Stimulated activated CD8-positive, alpha-beta memory T cell treated with anti-CD3 and anti-CD28 coated beads, Interleukin-7, amount 100 ng/mL, for 24 hours (primary cell): ENCODE measurements around the gene LRTM2.

Experiments
- DNase-seq: peaks from one replicate; pipeline ENCODE4 v3.0.0-alpha.2; 2020; ENCODE audit warnings: low read depth

The LRTM2 gene

DNA sequence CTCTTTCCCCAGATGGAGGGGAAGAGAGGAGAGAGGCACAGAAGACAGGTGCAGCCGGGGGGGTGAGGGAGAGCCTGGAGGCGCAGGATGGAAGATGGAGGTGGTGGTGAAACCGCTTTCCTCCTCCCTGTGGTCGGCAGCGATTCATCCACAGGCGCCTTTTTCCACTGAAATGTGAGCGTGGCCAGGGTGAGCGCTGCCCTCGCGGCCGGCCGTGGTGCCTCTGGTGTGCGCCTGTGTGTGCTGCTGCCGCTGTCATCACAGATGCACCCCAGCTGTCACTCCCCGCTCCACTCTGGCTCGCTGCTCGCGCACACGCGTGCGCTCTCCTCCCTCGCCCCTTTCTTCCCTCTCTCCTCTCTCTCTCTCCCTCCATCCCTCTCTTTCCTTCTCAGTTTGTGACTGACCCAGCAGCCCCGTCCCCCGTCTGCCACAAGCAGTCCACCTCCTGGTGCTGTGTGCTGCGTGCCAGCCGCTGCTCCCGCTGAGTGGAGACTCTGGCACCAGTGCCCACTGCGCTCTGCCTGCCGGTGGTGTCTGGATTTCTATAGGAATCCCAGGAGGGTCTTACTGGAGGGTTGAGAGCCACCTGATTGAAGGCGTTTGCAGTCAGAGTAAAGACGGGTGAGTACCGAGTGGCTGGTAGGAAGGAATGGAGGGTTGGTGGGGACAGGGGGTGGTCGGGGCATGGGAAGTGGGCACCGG is at the start of gene LRTM2:
Gene LRTM2 (plus strand): TSS at position 375 of the 705 bp plus-strand sequence. CDS start 7,584 bp downstream, outside the sequence.
- DNase-seq, result no peak

DNA sequence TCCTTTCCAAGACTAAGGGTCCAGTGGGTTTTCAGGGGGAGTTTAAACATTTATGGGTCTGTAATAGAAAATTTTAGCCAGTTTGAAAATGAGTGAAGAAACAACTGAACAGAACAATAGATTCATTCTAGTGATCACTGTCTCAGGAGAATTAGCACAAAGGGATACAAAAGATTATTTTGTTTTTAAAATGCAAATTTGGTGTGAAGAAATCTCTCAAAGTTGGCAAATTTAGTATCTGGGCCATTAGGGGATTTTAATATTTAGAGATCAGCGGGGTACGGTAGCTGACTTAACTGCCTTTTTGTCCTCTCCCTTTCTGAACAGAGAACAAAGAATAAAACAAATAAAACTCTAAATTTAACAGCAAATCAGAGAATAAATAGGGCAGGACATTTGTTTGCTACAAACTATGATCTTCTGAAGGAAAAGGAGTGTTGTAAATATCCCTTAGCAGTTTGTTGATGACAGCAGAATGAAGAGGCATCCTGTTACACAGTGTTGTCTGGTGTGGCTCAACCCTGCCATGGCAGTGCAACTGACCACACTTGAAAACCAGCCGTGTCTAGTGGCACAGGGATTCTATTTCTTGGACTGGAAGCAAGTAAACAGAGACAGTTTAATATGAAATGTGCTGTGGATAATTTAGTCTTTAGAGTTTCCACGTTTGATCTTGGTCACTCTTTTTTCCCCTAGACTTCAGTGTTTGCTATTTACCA is 46.3 kb upstream of the LRTM2 start:
- DNase-seq, result no peak

DNA sequence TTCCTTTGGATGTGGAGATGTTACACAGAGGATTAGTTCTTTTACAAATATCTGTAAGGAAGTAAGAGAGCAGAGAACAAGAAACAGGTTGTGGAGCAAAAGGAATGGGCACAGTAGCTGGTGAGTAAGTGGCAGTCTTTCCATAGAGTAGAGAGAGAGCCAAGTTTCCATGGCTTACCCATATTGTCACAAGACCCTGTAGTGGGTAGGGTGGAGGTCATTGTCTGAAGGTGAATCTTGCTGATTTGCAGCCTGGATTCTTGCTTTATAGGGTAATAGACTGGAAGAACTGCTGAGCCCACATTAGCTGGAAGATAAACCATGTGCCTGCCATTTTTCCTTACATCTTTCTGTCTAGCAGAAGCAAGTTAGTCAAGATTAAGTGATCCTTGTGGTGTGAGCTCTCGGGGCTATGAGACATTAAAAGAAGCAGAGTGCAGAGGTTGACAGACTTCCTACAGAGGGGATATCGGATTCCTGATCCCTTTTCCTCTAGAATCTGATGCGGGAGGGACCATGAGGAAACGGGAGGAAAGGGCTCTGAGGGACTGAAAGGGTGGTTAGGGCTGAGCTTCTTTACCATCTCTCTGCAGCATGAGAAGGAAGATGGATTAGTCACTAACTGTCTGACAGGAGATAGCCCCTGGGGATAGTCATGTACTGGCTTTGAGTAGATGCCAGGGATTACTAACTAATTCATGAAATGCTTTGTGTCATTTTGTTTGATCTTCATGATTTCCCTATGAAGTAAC is 44.0 kb upstream of the LRTM2 start:
- no peak for DNase-seq

DNA sequence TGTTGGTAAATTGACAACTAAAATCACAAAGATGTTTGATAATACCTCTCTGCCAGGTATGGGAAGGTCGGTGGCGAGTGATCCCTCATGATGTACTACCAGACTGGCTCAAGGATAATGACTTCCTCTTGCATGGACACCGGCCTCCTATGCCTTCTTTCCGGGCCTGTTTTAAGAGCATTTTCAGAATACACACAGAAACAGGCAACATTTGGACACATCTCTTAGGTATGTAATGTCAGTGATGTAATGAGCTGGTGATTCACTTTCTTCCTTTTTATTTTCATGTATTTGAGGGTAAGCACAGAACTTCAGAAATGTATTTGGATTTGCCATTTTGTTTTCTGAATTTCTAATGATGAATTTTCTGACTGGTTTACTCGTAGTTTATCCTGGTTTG is 42.6 kb upstream of the LRTM2 start:
- no peak for DNase-seq

DNA sequence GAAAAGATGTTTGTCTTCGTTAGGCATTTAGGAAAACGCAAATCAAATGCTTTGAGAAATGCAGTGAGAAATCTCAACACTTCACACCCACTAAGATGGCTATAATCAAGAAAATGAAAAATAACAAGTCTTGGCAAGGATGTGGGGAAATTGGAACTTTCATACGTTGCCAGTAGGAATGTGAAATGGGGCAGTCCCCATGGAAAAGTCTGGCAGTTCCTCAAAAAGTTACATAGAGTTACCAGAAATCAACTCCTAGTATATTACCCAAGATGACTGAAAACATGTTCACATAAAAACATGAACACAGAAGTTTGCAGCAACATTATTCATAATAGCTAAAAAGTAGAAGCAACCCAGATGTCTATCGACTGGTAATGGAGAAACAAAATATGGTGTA is 41.5 kb upstream of the LRTM2 start:
- no peak for DNase-seq

DNA sequence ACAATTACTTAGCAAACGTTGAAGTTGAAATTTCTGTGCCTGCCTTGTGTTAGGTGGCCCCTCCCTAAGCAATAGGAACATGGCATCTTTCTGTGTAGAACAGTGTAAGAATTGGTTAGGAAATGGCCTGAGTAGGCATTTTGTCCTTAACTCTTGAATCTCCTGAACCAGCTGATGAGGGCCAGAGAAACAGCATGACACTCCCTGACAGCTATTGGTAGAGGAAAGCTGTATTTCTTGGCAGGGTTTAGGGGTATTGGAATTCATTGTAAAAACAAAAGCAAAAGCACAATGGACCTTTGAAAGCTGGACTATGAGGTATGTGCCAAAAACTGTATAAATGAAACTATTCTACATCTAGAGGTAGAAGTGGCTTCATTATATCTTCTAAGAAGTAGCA is 40.6 kb upstream of the LRTM2 start:
- no peak for DNase-seq

DNA sequence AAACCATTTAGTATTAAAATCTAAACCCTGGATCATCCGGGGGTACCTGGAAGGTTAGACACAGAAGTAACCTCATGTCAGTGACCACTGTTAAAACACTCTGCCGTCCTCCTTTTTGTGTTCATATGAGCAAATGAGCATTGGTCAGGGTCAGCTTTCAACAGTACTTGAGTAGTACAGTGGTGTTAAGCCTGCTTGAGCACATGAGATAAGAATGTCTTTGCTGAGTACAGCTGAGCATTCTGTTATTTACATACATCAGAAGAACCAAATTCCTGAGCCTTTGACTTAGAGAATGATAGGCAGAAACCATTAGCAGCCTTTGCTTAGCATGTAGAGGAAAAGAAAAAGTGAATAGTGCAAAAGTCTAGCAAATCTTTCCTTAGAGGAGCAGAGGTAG is 38.6 kb upstream of the LRTM2 start:
- DNase-seq, result no peak

DNA sequence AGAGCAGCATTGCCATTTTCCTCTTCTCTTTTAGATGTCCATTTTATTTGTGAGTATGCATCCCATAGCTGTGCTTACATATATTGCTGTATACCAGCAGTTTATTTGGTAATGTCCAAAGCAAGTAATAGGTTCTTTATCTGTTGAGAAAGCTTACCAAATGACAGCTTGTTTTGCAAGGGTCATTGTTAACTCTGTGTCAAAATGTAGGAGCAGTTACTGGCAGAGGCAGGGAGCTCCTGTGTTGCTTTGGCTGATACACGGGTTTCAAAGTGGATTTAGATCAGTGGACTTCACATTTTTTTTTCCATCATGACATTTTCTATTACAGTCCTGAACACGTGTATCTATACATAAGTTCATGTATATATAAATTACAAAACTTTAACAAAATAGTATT is 38.1 kb upstream of the LRTM2 start:
- DNase-seq, result no peak

DNA sequence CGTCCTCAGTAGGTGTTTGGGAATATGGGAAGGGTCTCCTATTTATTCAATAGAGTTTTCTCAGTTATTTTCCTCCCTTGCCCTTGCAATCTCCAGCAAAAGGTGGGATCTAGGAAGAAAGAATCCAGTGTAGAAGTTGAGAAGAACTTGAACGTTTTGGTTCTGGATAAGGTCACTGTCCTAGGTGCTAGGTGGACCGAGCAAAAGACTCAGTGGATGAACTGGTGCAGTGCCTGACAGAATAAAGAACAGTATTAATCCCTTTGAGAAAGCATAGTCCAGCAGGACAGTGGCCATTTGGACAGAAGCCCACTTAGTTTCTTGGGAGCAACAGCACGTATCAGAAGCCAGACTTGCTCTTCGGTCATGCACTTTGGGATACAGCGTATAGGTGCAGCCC is 32.7 kb upstream of the LRTM2 start:
- DNase-seq, result no peak

DNA sequence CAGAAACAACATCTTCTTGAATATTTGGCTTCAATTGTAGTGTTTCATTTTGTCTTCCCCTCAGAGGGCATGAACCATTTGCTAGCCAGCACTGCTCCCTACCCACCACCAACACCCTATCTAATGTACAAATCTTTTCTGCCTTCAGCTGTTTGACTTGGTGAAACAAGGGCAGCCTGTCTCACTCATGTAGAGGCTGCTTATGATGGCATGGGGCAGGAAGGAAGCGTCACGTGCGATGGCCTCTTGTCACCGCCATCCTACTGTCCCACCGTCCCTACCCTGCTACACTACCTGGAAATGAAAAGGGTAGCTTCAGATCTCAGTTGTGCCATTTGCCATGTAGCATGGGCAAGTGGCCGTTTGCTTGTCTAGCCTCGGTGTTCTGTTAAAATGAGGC is 29.9 kb upstream of the LRTM2 start:
- no peak for DNase-seq

DNA sequence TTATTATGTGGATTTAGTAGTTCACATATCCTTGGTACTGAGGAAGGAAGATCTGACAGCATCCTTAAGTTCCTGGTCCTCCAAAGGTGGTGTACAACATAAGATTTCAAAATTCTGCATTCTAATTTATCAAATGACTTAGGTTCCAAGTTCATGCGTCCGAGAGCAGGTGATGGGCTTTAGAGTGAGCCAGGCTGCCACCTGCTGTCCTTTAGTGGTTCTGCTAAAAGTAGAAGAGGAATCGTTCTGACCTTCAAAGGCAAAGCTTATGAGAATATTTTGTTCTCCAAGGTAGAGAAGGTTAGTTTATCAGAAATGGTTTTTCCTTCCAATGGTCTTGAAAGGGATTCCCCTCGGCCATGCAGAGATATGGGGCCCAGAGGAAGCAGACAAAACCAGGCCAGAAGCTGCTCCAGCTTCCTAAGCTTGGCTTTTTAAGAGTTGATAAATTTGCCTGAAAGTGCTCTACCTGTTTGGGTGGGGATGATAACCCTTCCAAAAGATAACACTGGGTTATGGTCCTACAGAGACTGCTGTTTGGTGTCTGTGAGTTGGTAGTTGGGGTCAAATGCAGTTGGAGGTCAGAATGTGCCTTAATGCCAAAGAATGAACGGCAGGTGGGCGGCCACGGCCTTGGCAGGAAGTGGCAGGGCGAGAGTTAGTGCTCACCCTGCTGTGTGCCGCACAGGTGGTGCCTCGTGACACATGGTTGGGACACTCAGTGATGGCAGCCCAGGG is 29.1 kb upstream of the LRTM2 start:
- DNase-seq, result no peak

DNA sequence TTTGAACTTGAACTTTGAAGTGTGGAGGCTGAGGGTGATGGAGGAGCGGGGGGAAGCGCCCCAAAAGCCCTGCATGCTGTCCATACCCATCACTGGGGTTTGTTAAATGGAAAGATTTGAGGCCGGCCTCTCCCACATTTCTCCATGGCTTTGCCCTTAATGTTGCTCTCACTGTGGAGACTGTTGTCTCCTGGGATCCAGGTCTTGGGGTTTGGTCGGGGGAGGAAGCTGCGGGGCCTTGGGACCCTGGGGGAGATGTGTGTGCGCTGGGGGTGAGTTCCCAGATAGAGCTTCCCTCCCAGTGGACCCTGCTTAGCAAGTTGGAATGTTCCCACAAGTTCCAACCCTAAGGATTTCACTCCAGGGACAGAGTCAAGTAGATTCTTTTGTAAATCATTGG is 28.0 kb upstream of the LRTM2 start:
- no peak for DNase-seq

DNA sequence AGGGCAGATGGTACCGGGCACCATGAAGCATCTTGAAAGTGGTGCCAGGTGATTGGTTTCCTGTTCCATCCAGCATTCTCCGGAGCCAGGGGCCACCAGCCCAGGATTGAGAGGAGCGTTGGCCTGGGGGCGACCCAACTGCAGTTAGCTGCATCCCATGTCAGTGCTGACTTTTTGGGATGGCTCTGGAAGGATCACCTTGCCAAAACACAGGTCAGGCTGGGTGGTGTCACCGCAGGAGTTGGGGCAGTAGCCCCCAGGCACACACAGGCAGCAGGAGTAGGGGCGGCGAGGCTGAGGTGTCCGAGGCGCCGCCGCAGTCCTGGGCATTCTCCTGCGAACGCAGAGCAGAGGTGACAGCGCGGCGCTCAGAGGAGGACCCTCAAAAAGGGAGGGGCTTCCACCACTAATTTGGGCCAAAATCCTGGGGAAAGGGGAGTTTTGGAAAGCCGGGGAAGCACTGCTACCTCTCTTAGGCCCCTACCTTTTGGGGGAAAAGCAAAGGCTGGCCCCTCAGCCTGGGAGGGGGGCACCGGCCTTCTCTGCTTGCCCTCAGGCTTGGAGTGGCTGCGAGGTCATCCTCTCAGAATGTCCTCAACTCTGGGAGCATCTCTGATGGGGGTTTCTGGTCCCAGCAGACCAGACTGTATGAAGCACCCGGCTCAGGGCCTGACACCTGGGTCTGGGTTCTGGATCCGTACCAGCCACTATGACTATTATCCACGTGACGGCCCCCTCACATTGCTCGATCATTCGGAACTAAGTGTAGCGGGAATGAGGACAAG is 26.7 kb upstream of the LRTM2 start:
- DNase-seq, result no peak

DNA sequence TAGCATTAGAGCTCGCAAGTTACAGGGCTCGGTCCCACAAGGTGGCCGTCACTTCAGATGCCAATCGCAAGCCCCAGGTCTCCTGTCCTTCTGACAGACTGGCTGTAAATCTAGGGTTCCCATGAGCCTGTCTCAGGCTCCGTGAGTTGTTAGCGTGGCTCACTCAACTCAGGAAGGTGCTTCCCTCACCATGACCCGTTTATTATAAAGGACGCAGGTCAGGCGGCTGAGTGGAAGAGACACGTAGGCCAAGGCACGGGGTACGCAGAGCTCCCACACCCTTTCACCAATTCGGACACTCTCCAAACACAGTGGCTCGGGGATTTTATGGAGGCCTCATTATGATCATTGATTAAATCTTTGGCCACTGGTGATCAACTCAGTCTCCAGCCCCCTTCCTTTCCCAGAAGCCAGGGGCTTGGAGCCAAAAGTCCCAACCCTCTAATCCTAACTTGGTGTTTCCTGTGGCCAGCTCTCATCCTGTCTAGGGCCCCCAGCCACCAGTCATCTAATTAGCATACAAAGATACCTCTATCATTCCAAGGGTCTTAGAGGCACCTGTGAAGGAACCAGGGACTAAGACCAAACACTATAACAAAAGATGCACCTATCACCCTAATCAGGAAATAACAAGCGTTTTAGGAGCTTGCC is 25.8 kb upstream of the LRTM2 start:
- DNase-seq, result no peak

DNA sequence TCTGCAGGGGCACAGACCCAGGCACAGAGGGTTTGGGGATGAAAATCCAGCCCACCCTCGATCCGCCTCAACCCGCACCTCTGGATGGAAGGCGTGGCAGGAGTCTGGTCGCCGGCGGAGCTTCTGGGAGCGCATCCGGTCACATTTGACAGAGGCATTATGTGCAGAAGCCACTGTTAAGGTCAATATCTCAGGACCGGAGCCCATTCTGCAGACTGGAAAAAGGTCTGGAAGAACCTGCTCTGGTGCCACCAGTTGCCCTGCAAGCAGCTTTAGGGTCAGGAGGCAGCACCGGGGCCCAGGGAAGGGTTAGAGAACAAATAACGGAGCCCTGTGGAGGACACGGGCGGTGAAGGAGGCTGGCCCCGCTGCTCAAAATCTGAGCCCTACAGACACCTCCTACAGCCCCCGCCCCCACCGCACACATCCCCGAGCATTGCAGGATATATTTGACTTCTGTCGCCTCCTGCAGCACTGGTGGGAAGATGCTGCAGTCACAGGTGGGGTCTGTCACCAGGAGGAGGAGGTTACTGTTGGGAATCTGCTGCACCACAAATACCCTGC is 25.1 kb upstream of the LRTM2 start:
- DNase-seq, result no peak

DNA sequence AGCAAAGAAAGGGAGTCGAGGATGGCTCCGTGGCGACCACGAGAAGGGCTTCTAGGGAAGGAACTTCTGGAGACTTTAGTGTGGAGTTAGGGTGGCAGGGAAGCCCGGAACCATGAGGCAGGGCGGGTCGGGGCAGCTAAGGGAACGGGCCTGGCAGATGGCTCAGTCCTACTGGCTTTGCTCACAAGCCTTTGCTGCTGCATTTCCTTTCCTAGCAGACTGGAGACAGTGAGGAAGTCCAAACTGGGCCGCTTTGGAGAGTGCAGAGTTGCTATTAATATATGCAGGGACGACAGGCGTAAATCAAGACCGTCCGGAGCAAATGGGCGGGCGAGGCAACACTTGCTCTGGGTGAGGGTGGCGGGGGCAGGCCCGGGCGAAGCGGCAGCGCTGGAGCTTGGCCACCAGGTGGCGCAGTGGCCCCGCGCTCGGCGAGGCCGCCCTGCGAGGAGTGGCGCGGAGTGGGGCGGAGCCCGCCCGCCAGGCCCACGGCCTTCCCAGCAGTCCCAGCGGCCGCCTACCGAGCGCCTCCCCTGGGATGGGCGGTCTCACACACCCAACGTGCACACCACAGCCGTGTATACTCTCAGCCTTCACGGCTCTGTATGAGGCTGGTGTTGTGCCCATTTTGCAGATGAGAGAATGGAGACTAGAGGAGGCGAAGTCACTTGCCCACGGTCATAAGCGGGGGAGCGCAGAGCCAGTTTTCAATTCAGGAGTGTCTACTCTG is 24.4 kb upstream of the LRTM2 start:
- peak; percentile 82 for DNase-seq

DNA sequence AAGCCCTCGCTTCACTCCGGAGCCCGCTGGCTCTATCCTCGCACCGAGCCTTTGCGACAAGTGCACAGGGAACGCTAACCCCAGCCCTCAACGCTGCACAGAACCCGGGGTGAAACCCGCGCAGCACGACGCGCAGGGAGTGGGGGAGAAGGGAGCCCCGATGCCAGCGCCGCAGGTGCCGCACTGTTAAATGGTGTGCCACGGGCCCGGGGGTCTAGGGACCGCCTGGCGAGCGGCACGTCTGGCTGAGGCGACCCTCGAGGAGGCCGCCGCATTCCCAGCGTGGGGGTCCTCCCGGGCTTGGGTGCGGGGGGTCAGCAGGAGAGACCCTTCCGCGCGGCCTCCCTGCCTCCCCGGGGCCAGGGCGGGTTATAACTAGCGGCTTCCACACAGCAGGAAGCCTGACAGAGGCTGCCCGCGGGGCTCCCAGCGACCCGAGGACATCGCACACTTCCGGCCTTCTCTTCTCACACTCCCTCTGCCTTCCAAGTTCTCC is 23.8 kb upstream of the LRTM2 start:
- peak; percentile 23 for DNase-seq

DNA sequence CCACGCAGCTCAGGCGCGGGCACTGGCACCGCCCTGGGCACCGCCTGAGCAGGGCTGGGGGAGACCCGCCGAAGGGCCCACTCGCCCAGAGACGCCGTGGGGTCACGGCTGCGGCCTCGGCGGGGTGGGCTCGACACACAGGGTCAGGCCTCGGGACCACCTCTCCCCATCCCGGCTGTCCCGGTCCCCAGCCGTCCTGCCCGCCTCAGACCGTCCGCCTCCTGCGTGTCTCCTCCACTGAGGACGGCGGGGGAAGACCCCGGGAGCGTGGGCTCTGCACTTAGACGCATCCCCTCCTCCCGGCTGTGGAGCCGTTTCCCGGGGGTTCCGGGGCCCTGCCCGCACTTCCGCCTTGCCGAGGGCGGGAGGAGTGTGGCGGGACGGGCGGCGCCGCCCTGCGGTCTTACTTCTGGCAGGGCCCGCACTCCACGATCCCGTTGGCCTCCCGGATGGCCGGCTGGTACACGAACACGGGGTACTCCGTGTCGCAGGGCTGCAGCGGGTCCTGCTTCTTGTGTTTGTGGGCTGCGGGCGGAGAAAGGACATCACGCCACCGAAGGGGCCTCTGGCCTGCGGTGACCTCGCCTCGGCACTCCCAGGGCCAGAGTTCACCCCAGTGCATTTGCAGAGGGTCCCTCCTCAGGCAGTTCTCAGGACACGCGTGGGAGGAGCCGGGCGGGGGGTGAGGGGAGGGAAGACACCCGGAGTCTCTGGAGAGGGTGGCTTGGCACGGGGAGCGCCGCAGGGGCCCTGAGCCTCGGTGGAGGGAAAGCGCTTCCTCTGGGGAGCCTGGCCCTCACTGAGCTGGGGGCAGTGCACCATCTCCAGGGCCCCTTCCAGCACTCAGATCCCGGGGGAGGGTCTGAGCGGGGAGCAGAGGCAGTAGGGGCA is 23.1 kb upstream of the LRTM2 start:
- peak; percentile 23 for DNase-seq
